Measurements from ENCODE around the gene DDX31.

Gene DDX31

GRCh38 chr9:132634327-132634726 lies 35.5 kb downstream of the DDX31 start:
- in situ Hi-C loops (cut with MboI; ENCODE audit: low sequenced_read_pairs, unreplicated experiment) = no loop called here
- TF ChIP-seq CTCF (IDR thresholded peaks at IDR 0.05; ENCODE audit: borderline replicate concordance, control extremely low read depth, extremely low read depth, insufficient read depth, missing control alignments) = no peak
- no peak for DNase-seq (ENCODE audit: low spot score)

GRCh38 chr9:132632413-132633129 lies 37.2 kb downstream of the DDX31 start:
- in situ Hi-C loops (cut with MboI; ENCODE audit: low sequenced_read_pairs, unreplicated experiment) = no loop called here
- TF ChIP-seq CTCF (IDR thresholded peaks at IDR 0.05; ENCODE audit: borderline replicate concordance, control extremely low read depth, extremely low read depth, insufficient read depth, missing control alignments) = no peak

GRCh38 chr9:132631685-132632084 lies 38.1 kb downstream of the DDX31 start:
- no peak for DNase-seq (ENCODE audit: low spot score)
- in situ Hi-C loops (cut with MboI; ENCODE audit: low sequenced_read_pairs, unreplicated experiment) = no loop called here
- TF ChIP-seq CTCF (IDR thresholded peaks at IDR 0.05; ENCODE audit: borderline replicate concordance, control extremely low read depth, extremely low read depth, insufficient read depth, missing control alignments) = no peak

More at GRCh38 chr9:132632413-132633129, 37.2 kb downstream of the DDX31 start:
- DNase-seq (ENCODE audit: low spot score) = no peak

- in situ Hi-C loops (cut with MboI; ENCODE audit: low sequenced_read_pairs, unreplicated experiment) = no loop called here
- no peak for TF ChIP-seq CTCF (IDR thresholded peaks at IDR 0.05; ENCODE audit: borderline replicate concordance, control extremely low read depth, extremely low read depth, insufficient read depth, missing control alignments)
- DNase-seq (ENCODE audit: low spot score) = no peak
Observed at GRCh38 chr9:132631280-132631679, 38.5 kb downstream of the DDX31 start.

- TF ChIP-seq CTCF (IDR thresholded peaks at IDR 0.05; ENCODE audit: borderline replicate concordance, control extremely low read depth, extremely low read depth, insufficient read depth, missing control alignments) = no peak
- in situ Hi-C loops (cut with MboI; ENCODE audit: low sequenced_read_pairs, unreplicated experiment) = no loop called here
- no peak for DNase-seq (ENCODE audit: low spot score)
Observed at GRCh38 chr9:132630811-132631210, 39.0 kb downstream of the DDX31 start.

- no peak for DNase-seq (ENCODE audit: low spot score)
- in situ Hi-C loops (cut with MboI; ENCODE audit: low sequenced_read_pairs, unreplicated experiment) = no loop called here
- TF ChIP-seq CTCF (IDR thresholded peaks at IDR 0.05; ENCODE audit: borderline replicate concordance, control extremely low read depth, extremely low read depth, insufficient read depth, missing control alignments) = no peak
Observed at GRCh38 chr9:132630116-132630515, 39.7 kb downstream of the DDX31 start.
